ENCODE results near the gene GRAMD2A.
"Not testable (repeated sequence)": the region's sequence is repeated elsewhere in the genome, so short reads cannot be mapped to it uniquely, and the experiment has no call there.

GRAMD2A gene

GRCh38 chr15:72183781-72184164 lies 13.8 kb downstream of the GRAMD2A start:
- DNase-seq = no peak

- DNase-seq = no peak
Measured at GRCh38 chr15:72182673-72183072, 14.9 kb downstream of the GRAMD2A start.

- DNase-seq = no peak
Measured at GRCh38 chr15:72182244-72182643, 15.3 kb downstream of the GRAMD2A start.

- no peak for DNase-seq
Measured at GRCh38 chr15:72180761-72181324, 16.7 kb downstream of the GRAMD2A start.

GRCh38 chr15:72179950-72180581 lies 17.5 kb downstream of the GRAMD2A start:
- DNase-seq = no peak

- no peak for DNase-seq
Measured at GRCh38 chr15:72178976-72179585, 18.5 kb downstream of the GRAMD2A start.

GRCh38 chr15:72176743-72177142 lies 20.8 kb downstream of the GRAMD2A start:
- DNase-seq = no peak

- DNase-seq = no peak
Measured at GRCh38 chr15:72176159-72176558, 21.4 kb downstream of the GRAMD2A start.

GRCh38 chr15:72175186-72176044 lies 22.2 kb downstream of the GRAMD2A start:
- no peak for DNase-seq

- DNase-seq = no peak
Measured at GRCh38 chr15:72174551-72175165, 22.9 kb downstream of the GRAMD2A start.

- no peak for DNase-seq
Measured at GRCh38 chr15:72173864-72174550, 23.6 kb downstream of the GRAMD2A start.

- no peak for DNase-seq
Measured at GRCh38 chr15:72173401-72173800, 24.2 kb downstream of the GRAMD2A start.

- no peak for DNase-seq
Measured at GRCh38 chr15:72172796-72173195, 24.8 kb downstream of the GRAMD2A start.

- DNase-seq = not testable (repeated sequence)
Measured at GRCh38 chr15:72171978-72172377, 25.6 kb downstream of the GRAMD2A start.

GRCh38 chr15:72170691-72171090 lies 26.9 kb downstream of the GRAMD2A start:
- DNase-seq = no peak

GRCh38 chr15:72169921-72170611 lies 27.5 kb downstream of the GRAMD2A start:
- DNase-seq = no peak

- DNase-seq = no peak
Measured at GRCh38 chr15:72169236-72169920, 28.2 kb downstream of the GRAMD2A start.

GRCh38 chr15:72168808-72169190 lies 28.8 kb downstream of the GRAMD2A start:
- no peak for DNase-seq

GRCh38 chr15:72168131-72168807 lies 29.3 kb downstream of the GRAMD2A start:
- DNase-seq = no peak

- DNase-seq = no peak
Measured at GRCh38 chr15:72167445-72167844, 30.1 kb downstream of the GRAMD2A start.

Measured in retina (tissue), 1 donor.